ENCODE measurements around the gene APOBEC3C. TPM values are rescaled to one million over a fixed set of nuclear protein-coding genes. Genes with fewer than 3 reads are reported as not detected.

Gene APOBEC3C
- 8.1 and 9.5 TPM in 2 replicates for total RNA-seq
- long read RNA-seq, partial matches to known transcripts, result 1 of 3 reads
- long read RNA-seq, other reads (novel, unspliced or antisense), result 0 of 3 reads

GRCh38 chr22:39013942-39014722 lies at the start of gene APOBEC3C:
TSS of gene APOBEC3C (plus strand) at chr22:39014257. CDS start at chr22:39014363, 106 bp downstream.
- DNase-seq (ENCODE audit: low read depth, low spot score), result peak; percentile 40
- Mint-ChIP-seq H3K36me3 (ENCODE audit: low read depth) (no peaks in the 10 kb centered on the region), H3K4me3 (peak within 1 kb of the TSS; percentile 77), H3K9me3 (no peaks in the 10 kb centered on the region), H3K4me1 (peaks cover 25% of the 10 kb centered on the region), H3K27me3 (ENCODE audit: low read depth) (no peaks in the 10 kb centered on the region), H3K27ac (ENCODE audit: unreplicated experiment) (peak within 1 kb of the TSS; percentile 90)
- TF ChIP-seq CTCF (conservative IDR thresholded peaks at IDR 0.05), result no peak

- no peak for DNase-seq (ENCODE audit: low read depth, low spot score)
- H3K4me3 Mint-ChIP-seq, result no peak overlapping the region
- no peaks in the 10 kb centered on the region for H3K4me1 Mint-ChIP-seq
- H3K9me3 Mint-ChIP-seq, result no peaks in the 10 kb centered on the region
- H3K36me3 Mint-ChIP-seq (ENCODE audit: low read depth), result no peaks in the 10 kb centered on the region
- no peak for TF ChIP-seq CTCF (conservative IDR thresholded peaks at IDR 0.05)
- no peaks in the 10 kb centered on the region for H3K27me3 Mint-ChIP-seq (ENCODE audit: low read depth)
- H3K27ac Mint-ChIP-seq (ENCODE audit: unreplicated experiment), result no peak overlapping the region
Measured at GRCh38 chr22:38964306-38964705, 49.8 kb upstream of the APOBEC3C start.

- H3K9me3 Mint-ChIP-seq, result no peaks in the 10 kb centered on the region
- DNase-seq (ENCODE audit: low read depth, low spot score), result no peak
- no peak overlapping the region for H3K27ac Mint-ChIP-seq (ENCODE audit: unreplicated experiment)
- no peaks in the 10 kb centered on the region for H3K4me1 Mint-ChIP-seq
- H3K36me3 Mint-ChIP-seq (ENCODE audit: low read depth), result no peaks in the 10 kb centered on the region
- H3K27me3 Mint-ChIP-seq (ENCODE audit: low read depth), result no peaks in the 10 kb centered on the region
- H3K4me3 Mint-ChIP-seq, result no peak overlapping the region
- TF ChIP-seq CTCF (conservative IDR thresholded peaks at IDR 0.05), result no peak
Measured at GRCh38 chr22:38964989-38965388, 49.1 kb upstream of the APOBEC3C start.

GRCh38 chr22:38965614-38966379 lies 48.3 kb upstream of the APOBEC3C start:
- Mint-ChIP-seq H3K27ac (ENCODE audit: unreplicated experiment) (peak overlapping the region; percentile 6), H3K4me3 (no peak overlapping the region), H3K36me3 (ENCODE audit: low read depth) (no peaks in the 10 kb centered on the region), H3K4me1 (no peaks in the 10 kb centered on the region), H3K27me3 (ENCODE audit: low read depth) (peaks cover 6% of the 10 kb centered on the region), H3K9me3 (no peaks in the 10 kb centered on the region)
- no peak for DNase-seq (ENCODE audit: low read depth, low spot score)
- TF ChIP-seq CTCF (conservative IDR thresholded peaks at IDR 0.05), result no peak

- Mint-ChIP-seq H3K9me3 (no peaks in the 10 kb centered on the region), H3K4me3 (no peak overlapping the region), H3K36me3 (ENCODE audit: low read depth) (no peaks in the 10 kb centered on the region), H3K4me1 (no peaks in the 10 kb centered on the region), H3K27ac (ENCODE audit: unreplicated experiment) (no peak overlapping the region), H3K27me3 (ENCODE audit: low read depth) (peaks cover 9% of the 10 kb centered on the region)
- TF ChIP-seq CTCF (conservative IDR thresholded peaks at IDR 0.05), result no peak
- DNase-seq (ENCODE audit: low read depth, low spot score), result no peak
Measured at GRCh38 chr22:38966380-38966702, 47.7 kb upstream of the APOBEC3C start.

Measured in neural crest cell (in vitro differentiated cells).